OCI-LY1 (cell line): ENCODE data around the gene ITPKC.

ENCODE experiments used
- EZH2 ChIP-seq: fragments of 200-600 bp; sonication (generic), shearing (Covaris generic); IDR thresholded peaks from 2 replicates; pipeline ENCODE4 v1.8.0; 2017; ENCODE audit warnings: borderline replicate concordance, mixed run types, mild to moderate bottlenecking, antibody characterized with exemption, low read length, moderate library complexity, mixed read lengths
- TF ChIP-seq, protein P1 (sequence below): fragments of 200-600 bp; sonication (generic), shearing (Covaris generic); IDR thresholded peaks from 2 replicates; pipeline ENCODE4 v1.5.1; 2017; ENCODE audit warnings: mild to moderate bottlenecking, antibody characterized with exemption, low read length, moderate library complexity, mixed read lengths

DNA sequence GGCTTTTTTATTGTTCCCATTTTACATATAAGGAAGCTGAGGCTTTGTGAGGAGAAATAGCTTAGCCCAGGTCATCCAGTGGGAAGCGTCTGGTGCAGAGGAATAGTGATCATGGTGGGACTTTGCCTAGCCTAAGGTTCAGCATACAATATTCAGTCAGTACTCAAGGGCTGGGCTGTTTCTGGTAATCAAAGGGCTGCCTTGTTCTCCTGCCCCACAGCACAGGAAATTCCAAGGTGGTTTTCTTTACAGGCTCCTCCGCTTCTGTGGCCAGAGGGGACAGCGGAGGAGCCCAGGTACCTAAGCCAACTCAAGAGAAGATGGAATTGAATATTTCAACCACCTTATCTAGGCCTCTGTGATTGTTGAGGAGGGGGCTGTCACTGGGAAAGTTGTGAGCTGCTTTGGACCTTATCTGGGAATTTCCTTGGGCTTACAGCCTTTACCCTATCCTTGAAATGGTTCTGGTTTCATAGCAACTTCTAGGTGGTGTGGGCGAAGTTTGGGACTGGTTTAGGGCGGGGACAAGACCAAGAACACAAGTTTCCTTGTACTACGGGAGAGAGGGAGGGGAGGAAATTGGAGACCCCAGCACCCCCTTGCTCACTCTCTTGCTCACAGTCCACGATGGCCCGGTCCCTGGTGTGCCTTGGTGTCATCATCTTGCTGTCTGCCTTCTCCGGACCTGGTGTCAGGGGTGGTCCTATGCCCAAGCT, 58.2 kb downstream of the ITPKC start, which contains the start of gene MIA:
- TF ChIP-seq, protein P1, sequence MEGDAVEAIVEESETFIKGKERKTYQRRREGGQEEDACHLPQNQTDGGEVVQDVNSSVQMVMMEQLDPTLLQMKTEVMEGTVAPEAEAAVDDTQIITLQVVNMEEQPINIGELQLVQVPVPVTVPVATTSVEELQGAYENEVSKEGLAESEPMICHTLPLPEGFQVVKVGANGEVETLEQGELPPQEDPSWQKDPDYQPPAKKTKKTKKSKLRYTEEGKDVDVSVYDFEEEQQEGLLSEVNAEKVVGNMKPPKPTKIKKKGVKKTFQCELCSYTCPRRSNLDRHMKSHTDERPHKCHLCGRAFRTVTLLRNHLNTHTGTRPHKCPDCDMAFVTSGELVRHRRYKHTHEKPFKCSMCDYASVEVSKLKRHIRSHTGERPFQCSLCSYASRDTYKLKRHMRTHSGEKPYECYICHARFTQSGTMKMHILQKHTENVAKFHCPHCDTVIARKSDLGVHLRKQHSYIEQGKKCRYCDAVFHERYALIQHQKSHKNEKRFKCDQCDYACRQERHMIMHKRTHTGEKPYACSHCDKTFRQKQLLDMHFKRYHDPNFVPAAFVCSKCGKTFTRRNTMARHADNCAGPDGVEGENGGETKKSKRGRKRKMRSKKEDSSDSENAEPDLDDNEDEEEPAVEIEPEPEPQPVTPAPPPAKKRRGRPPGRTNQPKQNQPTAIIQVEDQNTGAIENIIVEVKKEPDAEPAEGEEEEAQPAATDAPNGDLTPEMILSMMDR: no peak
- no peak for TF ChIP-seq EZH2
